H9 (cell line): ENCODE results near the gene TMEM179B. TPM values are rescaled to one million over a fixed set of nuclear protein-coding genes. Genes with fewer than 3 reads are reported as not detected.
A peak's percentile ranks its signal among the peaks of the same experiment; 100 is the strongest.

Source experiments
- DNase-seq: peaks from one replicate; pipeline ENCODE4 v3.0.0-alpha.2; 2017
- H2AFZ ChIP-seq: one replicate; pipeline ENCODE4 v1.6.1; 2013; ENCODE audit warnings: mild to moderate bottlenecking, low read length, control low read depth, moderate library complexity
- H2AK5ac ChIP-seq: 2 replicates; pipeline ENCODE4 v1.6.1; 2013; ENCODE audit warnings: low read length, control low read depth, mixed read lengths; ENCODE audit not compliant: insufficient read length
- H2BK120ac ChIP-seq: one replicate; pipeline ENCODE4 v1.6.1; 2013; ENCODE audit warnings: low read depth, mild to moderate bottlenecking, low read length, control low read depth, inconsistent platforms; ENCODE audit not compliant: poor library complexity, severe bottlenecking
- H2BK12ac ChIP-seq: 2 replicates; pipeline ENCODE4 v1.6.1; 2013; ENCODE audit warnings: low read length, control low read depth, mixed read lengths, low read depth; ENCODE audit not compliant: insufficient read length
- H2BK15ac ChIP-seq: 2 replicates; pipeline ENCODE4 v1.6.1; 2013; ENCODE audit warnings: low read depth, low read length, control low read depth
- H2BK20ac ChIP-seq: one replicate; pipeline ENCODE4 v1.6.1; 2013; ENCODE audit warnings: low read depth, mild to moderate bottlenecking, low read length, control low read depth, inconsistent platforms; ENCODE audit not compliant: poor library complexity, severe bottlenecking
- H2BK5ac ChIP-seq: 2 replicates; pipeline ENCODE4 v1.6.1; 2013; ENCODE audit warnings: low read length, control low read depth, mixed read lengths; ENCODE audit not compliant: insufficient read length
- H3K14ac ChIP-seq: 2 replicates; pipeline ENCODE4 v1.6.1; 2013; ENCODE audit warnings: low read length, control low read depth; ENCODE audit not compliant: insufficient read depth
- H3K18ac ChIP-seq: 2 replicates; pipeline ENCODE4 v1.6.1; 2013; ENCODE audit warnings: low read depth, mild to moderate bottlenecking, mixed read lengths, low read length, control low read depth; ENCODE audit not compliant: insufficient read length
- H3K23ac ChIP-seq: 2 replicates; pipeline ENCODE4 v1.6.1; 2013; ENCODE audit warnings: low read length, control low read depth, mixed read lengths, low read depth; ENCODE audit not compliant: insufficient read length
- H3K23me2 ChIP-seq: 2 replicates; pipeline ENCODE4 v1.6.1; 2013; ENCODE audit warnings: low read depth, mild to moderate bottlenecking, mixed read lengths, low read length, control low read depth; ENCODE audit not compliant: insufficient read length, poor library complexity, severe bottlenecking
- H3K27ac ChIP-seq: 2 replicates; pipeline ENCODE4 v1.5.1; 2013; ENCODE audit warnings: low read length, control low read depth, mixed read lengths, low read depth; ENCODE audit not compliant: insufficient read length
- H3K27me3 ChIP-seq: 2 replicates; pipeline ENCODE4 v1.6.1; 2013; ENCODE audit warnings: low read length, control low read depth, inconsistent platforms; ENCODE audit not compliant: insufficient read depth
- H3K4ac ChIP-seq: 2 replicates; pipeline ENCODE4 v1.6.1; 2013; ENCODE audit warnings: low read depth, mild to moderate bottlenecking, control low read depth, inconsistent platforms, low read length, moderate library complexity
- H3K4me1 ChIP-seq: 2 replicates; pipeline ENCODE4 v1.6.1; 2013; ENCODE audit warnings: low read length, control low read depth, inconsistent platforms; ENCODE audit not compliant: insufficient read depth
- H3K4me2 ChIP-seq: 2 replicates; pipeline ENCODE4 v1.6.1; 2013; ENCODE audit warnings: low read length, control low read depth, mixed read lengths; ENCODE audit not compliant: insufficient read length, insufficient read depth
- H3K56ac ChIP-seq: 2 replicates; pipeline ENCODE4 v1.6.1; 2013; ENCODE audit warnings: low read depth, mild to moderate bottlenecking, mixed read lengths, low read length, control low read depth; ENCODE audit not compliant: insufficient read length
- H3K79me1 ChIP-seq: 2 replicates; pipeline ENCODE4 v1.6.1; 2013; ENCODE audit warnings: low read depth, mild to moderate bottlenecking, moderate library complexity, low read length, control low read depth, inconsistent platforms; ENCODE audit not compliant: insufficient read depth, poor library complexity, severe bottlenecking
- H3K79me2 ChIP-seq: 2 replicates; pipeline ENCODE4 v1.6.1; 2013; ENCODE audit warnings: low read length, control low read depth, inconsistent platforms; ENCODE audit not compliant: insufficient read depth
- H3K9ac ChIP-seq: 2 replicates; pipeline ENCODE4 v1.6.1; 2013; ENCODE audit warnings: low read length, control low read depth, mixed read lengths; ENCODE audit not compliant: insufficient read length; ENCODE audit errors: extremely low read depth
- H3K9me3 ChIP-seq: one replicate; pipeline ENCODE4 v1.6.1; 2013; ENCODE audit warnings: low read depth, low read length, inconsistent platforms; ENCODE audit not compliant: control insufficient read depth
- H3T11ph ChIP-seq: one replicate; pipeline ENCODE4 v1.6.1; 2013; ENCODE audit warnings: mild to moderate bottlenecking, low read length, control low read depth, inconsistent platforms
- H4K20me1 ChIP-seq: one replicate; pipeline ENCODE4 v1.6.1; 2013; ENCODE audit not compliant: control insufficient read depth, insufficient read length, insufficient read depth
- H4K5ac ChIP-seq: 2 replicates; pipeline ENCODE4 v1.6.1; 2013; ENCODE audit warnings: low read depth, mild to moderate bottlenecking, mixed read lengths, low read length, control low read depth; ENCODE audit not compliant: insufficient read length
- H4K8ac ChIP-seq: replicated peaks from 2 replicates; pipeline ENCODE4 v1.6.1; 2013; ENCODE audit warnings: low read length, control low read depth, mixed read lengths, low read depth; ENCODE audit not compliant: insufficient read length
- H4K91ac ChIP-seq: 2 replicates; pipeline ENCODE4 v1.6.1; 2013; ENCODE audit warnings: low read depth, mild to moderate bottlenecking, moderate library complexity, mixed read lengths, low read length, control low read depth; ENCODE audit not compliant: insufficient read length
- H3K27ac Mint-ChIP-seq, 3 experiments: 2 replicates in 2 of 3; 3 replicates in 1 of 3; pipeline ENCODE4 v1.8.0; 2020 to 2021; ENCODE audit warnings: mixed read lengths in 3 of 3, mild to moderate bottlenecking in 1 of 3, moderate library complexity in 1 of 3
- H3K27me3 Mint-ChIP-seq: 2 replicates; pipeline ENCODE4 v1.8.0; 2021; ENCODE audit warnings: low read depth, mild to moderate bottlenecking, moderate library complexity, mixed read lengths
- H3K36me3 Mint-ChIP-seq, 3 experiments: 2 replicates in 2 of 3; 3 replicates in 1 of 3; pipeline ENCODE4 v1.8.0; 2020 to 2021; ENCODE audit warnings: low read depth in 3 of 3, mixed read lengths in 3 of 3; ENCODE audit not compliant: insufficient read depth in 1 of 3
- H3K4me1 Mint-ChIP-seq, 2 experiments: 2 replicates each; pipeline ENCODE4 v1.8.0; 2020; ENCODE audit warnings: mixed read lengths in 2 of 2
- H3K4me3 Mint-ChIP-seq, 2 experiments: 2 replicates in 1 of 2; 3 replicates in 1 of 2; pipeline ENCODE4 v1.8.0; 2020 to 2021; ENCODE audit warnings: mild to moderate bottlenecking in 2 of 2, mixed read lengths in 2 of 2, moderate library complexity in 1 of 2
- H3K9me3 Mint-ChIP-seq, 2 experiments: 2 replicates in 1 of 2; 3 replicates in 1 of 2; pipeline ENCODE4 v1.8.0; 2020; ENCODE audit warnings: mild to moderate bottlenecking in 2 of 2, mixed read lengths in 2 of 2, moderate library complexity in 1 of 2
- WGBS: extraction: QIAGEN DNeasy Blood & Tissue Kit; methylation state at CpG from one replicate; pipeline ENCODE4 v1.1.7; 2013; ENCODE audit warnings: missing lambda C conversion rate, low lambda C conversion rate, mixed read lengths; ENCODE audit not compliant: insufficient read length; ENCODE audit errors: extremely low coverage; 5-methylcytosine and 5-hydroxymethylcytosine counted together
- microRNA-seq: library from miRNA; unstranded; fragments of <30 nt; microRNA quantifications from one replicate; pipeline ENCODE4, GENCODE V29; 2020; ENCODE audit warnings: borderline microRNAs expressed
- total RNA-seq: library from RNA; stranded (reverse); gene quantifications from 2 replicates; pipeline ENCODE4 v1.2.1, GENCODE V29; 2021
- TF ChIP-seq, protein P1 (sequence below): fragments of 200-600 bp; sonication (generic); conservative IDR thresholded peaks from 3 replicates; pipeline ENCODE4 v1.8.0; 2021; ENCODE audit warnings: antibody characterized with exemption, mild to moderate bottlenecking

The TMEM179B gene
- total RNA-seq, 1 experiment from 2014 or later = 25.0 TPM

DNA sequence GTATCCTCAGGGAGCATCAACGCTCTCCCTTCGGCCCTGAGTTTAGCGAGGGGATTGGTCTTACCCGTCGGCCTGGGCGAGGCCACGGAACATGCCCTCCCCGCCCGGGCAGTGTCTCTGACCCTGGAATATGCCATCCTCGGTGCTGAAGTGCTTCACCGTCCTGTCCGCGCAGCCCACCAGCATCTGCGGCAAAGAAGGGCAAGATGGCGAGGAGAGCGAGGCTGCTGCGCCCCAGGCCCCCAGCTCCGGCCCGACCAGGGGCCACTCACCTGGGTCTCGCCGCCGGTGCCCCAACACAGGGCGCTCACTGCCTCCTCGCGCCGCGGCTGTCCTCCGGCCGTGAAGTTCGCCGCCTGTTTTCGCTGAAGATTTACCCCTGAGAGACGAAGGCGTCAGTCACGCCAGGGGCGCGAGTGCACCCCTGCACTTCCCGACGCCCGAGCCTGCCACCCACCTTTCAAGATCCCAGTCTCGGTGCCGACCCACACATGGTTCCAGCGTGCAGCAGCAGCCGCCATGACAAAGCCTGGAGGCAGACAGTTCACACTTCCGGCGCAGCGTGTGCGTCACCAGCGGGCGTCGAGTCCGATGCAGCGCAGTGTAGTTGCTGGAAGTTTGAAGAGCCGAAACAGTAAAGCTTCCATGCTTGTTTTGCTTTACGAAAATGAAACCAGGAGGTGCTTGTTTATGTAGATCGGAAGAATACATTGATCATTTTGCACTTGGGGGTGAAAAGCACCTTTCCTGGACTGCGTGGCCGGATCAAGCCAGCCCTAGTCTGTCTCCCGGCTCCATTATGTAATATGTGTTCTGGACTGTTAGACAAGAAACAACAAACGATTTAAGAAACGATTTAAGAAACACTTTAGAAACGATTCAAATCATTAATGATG, 52.1 kb downstream of the TMEM179B start, which contains the start of gene WDR74:
WDR74 (minus strand) TSS at position 541 of the 896 bp plus-strand sequence; CDS start at position 521, 20 bp downstream.
- Histone ChIP-seq H4K91ac (no peak within 1 kb of the TSS), H3K27ac (peak within 1 kb of the TSS; percentile 97), H4K20me1 (no peaks in the 10 kb centered on the region), H3K9ac (peak within 1 kb of the TSS; percentile 96), H4K8ac (no peak within 1 kb of the TSS), H3K79me2 (peaks cover 9% of the 10 kb centered on the region; the same call in 1 of the 2 replicates), H3K4ac (peak within 1 kb of the TSS; percentile 68; the same call in 1 of the 2 replicates), H4K5ac (no peak within 1 kb of the TSS), H3K79me1 (peaks cover 3% of the 10 kb centered on the region), H3T11ph (peak within 1 kb of the TSS; percentile 48), H3K18ac (peak within 1 kb of the TSS; percentile 93), H3K23ac (no peak within 1 kb of the TSS), H3K56ac (peak within 1 kb of the TSS; percentile 13), H3K27me3 (no peaks in the 10 kb centered on the region), H2BK20ac (no peak within 1 kb of the TSS), H2AK5ac (no peak within 1 kb of the TSS), H2BK12ac (no peak within 1 kb of the TSS), H2BK5ac (peak within 1 kb of the TSS; percentile 73), H2BK15ac (no peak within 1 kb of the TSS), H2AFZ (no peak within 1 kb of the TSS), H3K23me2 (peaks cover 18% of the 10 kb centered on the region), H2BK120ac (peak within 1 kb of the TSS; percentile 64), H3K9me3 (no peaks in the 10 kb centered on the region), H3K4me2 (peak within 1 kb of the TSS; percentile 57), H3K14ac (peak within 1 kb of the TSS; percentile 84), H3K4me1 (no peaks in the 10 kb centered on the region)
- Mint-ChIP-seq H3K36me3 (peaks cover 29 to 42% (median 40%) of the 10 kb centered on the region in 3 experiments; a peak in 6 of 7 replicates), H3K27ac (peak within 1 kb of the TSS in 1 of 3 experiments; percentile 87; a peak in 4 of 7 replicates), H3K4me1 (peaks cover 11 to 22% of the 10 kb centered on the region in 2 experiments), H3K9me3 (peaks cover 0 to 4% of the 10 kb centered on the region in 2 experiments; a peak in 3 of 5 replicates), H3K4me3 (no peak within 1 kb of the TSS; a peak in 1 of 5 replicates), H3K27me3 (no peaks in the 10 kb centered on the region; the same call in 1 of the 2 replicates)
- TF ChIP-seq, protein P1, sequence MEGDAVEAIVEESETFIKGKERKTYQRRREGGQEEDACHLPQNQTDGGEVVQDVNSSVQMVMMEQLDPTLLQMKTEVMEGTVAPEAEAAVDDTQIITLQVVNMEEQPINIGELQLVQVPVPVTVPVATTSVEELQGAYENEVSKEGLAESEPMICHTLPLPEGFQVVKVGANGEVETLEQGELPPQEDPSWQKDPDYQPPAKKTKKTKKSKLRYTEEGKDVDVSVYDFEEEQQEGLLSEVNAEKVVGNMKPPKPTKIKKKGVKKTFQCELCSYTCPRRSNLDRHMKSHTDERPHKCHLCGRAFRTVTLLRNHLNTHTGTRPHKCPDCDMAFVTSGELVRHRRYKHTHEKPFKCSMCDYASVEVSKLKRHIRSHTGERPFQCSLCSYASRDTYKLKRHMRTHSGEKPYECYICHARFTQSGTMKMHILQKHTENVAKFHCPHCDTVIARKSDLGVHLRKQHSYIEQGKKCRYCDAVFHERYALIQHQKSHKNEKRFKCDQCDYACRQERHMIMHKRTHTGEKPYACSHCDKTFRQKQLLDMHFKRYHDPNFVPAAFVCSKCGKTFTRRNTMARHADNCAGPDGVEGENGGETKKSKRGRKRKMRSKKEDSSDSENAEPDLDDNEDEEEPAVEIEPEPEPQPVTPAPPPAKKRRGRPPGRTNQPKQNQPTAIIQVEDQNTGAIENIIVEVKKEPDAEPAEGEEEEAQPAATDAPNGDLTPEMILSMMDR = no peak
- no CpG with 5 or more reads among the region's 62 CpGs for WGBS
- DNase-seq = peak; percentile 89

Small RNA genes lying within 50 kb of the gene (microRNA-seq; reads per million reads assigned to microRNA genes)
- gene MIR6514 = not detected
- not detected for gene MIR6748

Other genes with a start within 250 kb of the TMEM179B start
- 13.9 and 15.2 TPM in 2 replicates for gene AHNAK, start 240.6 kb upstream of the TMEM179B start, total RNA-seq
- 1,790 and 1,800 TPM in 2 replicates for gene EEF1G, start 213.5 kb upstream of the TMEM179B start, total RNA-seq
- 20.7 and 24.9 TPM in 2 replicates for gene TUT1, start 195.9 kb upstream of the TMEM179B start, total RNA-seq
- 143 and 149 TPM in 2 replicates for gene MTA2, start 185.5 kb upstream of the TMEM179B start, total RNA-seq
- gene EML3, start 174.6 kb upstream of the TMEM179B start, total RNA-seq = 35.3 and 40.6 TPM in 2 replicates
- 0.79 and 1.0 TPM in 2 replicates for gene ROM1, start 174.1 kb upstream of the TMEM179B start, total RNA-seq
- 30.6 and 30.8 TPM in 2 replicates for gene B3GAT3, start 165.4 kb upstream of the TMEM179B start, total RNA-seq
- 387 TPM in 2 replicates for gene GANAB, start 140.8 kb upstream of the TMEM179B start, total RNA-seq
- 40.0 and 41.6 TPM in 2 replicates for gene INTS5, start 134.1 kb upstream of the TMEM179B start, total RNA-seq
- gene C11orf98, start 122.2 kb upstream of the TMEM179B start, total RNA-seq = 139 and 150 TPM in 2 replicates
- 49.2 and 51.5 TPM in 2 replicates for gene CSKMT, start 122.1 kb upstream of the TMEM179B start, total RNA-seq
- gene UQCC3, start 115.7 kb upstream of the TMEM179B start, total RNA-seq = 11.1 and 12.3 TPM in 2 replicates
- 9.1 and 10.4 TPM in 2 replicates for gene LBHD1, start 115.1 kb upstream of the TMEM179B start, total RNA-seq
- gene UBXN1, start 108.3 kb upstream of the TMEM179B start, total RNA-seq = 110 and 118 TPM in 2 replicates
- gene LRRN4CL, start 97.9 kb upstream of the TMEM179B start, total RNA-seq = 0.59 and 0.79 TPM in 2 replicates
- 68.4 and 77.4 TPM in 2 replicates for gene BSCL2, start 80.0 kb upstream of the TMEM179B start, total RNA-seq
- gene GNG3, start 79.7 kb upstream of the TMEM179B start, total RNA-seq = 3.2 and 3.4 TPM in 2 replicates
- 40.6 and 43.5 TPM in 2 replicates for gene HNRNPUL2, start 59.9 kb upstream of the TMEM179B start, total RNA-seq
- gene TTC9C, start 58.9 kb upstream of the TMEM179B start, total RNA-seq = 31.6 and 33.4 TPM in 2 replicates
- gene ZBTB3, start 33.2 kb upstream of the TMEM179B start, total RNA-seq = 39.7 and 43.4 TPM in 2 replicates
- 126 and 129 TPM in 2 replicates for gene POLR2G, start 25.8 kb upstream of the TMEM179B start, total RNA-seq
- gene TAF6L, start 16.0 kb upstream of the TMEM179B start, total RNA-seq = 37.7 and 44.2 TPM in 2 replicates
- 21.7 and 22.2 TPM in 2 replicates for gene TMEM223, start 4.6 kb downstream of the TMEM179B start, total RNA-seq
- gene NXF1, start 18.0 kb downstream of the TMEM179B start, total RNA-seq = 65.5 and 69.0 TPM in 2 replicates
- gene STX5, start 44.6 kb downstream of the TMEM179B start, total RNA-seq = 33.5 and 34.7 TPM in 2 replicates
- gene TEX54, start 45.4 kb downstream of the TMEM179B start, total RNA-seq = 0.53 and 1.2 TPM in 2 replicates
- 121 and 124 TPM in 2 replicates for gene WDR74, start 52.2 kb downstream of the TMEM179B start, total RNA-seq
- gene SLC3A2, start 93.5 kb downstream of the TMEM179B start, total RNA-seq = 289 and 290 TPM in 2 replicates
- gene CHRM1, start 134.0 kb downstream of the TMEM179B start, total RNA-seq = not detected in 2 replicates
- gene SLC22A6, start 197.6 kb downstream of the TMEM179B start, total RNA-seq = not detected in 2 replicates
- not detected in 2 replicates for gene SLC22A8, start 228.4 kb downstream of the TMEM179B start, total RNA-seq